NCI-H187 treated with DMSO at 0.1 percent for 48 hours (cell line): ENCODE measurements around the gene ANGPT4.

ENCODE experiments used
- DNase-seq: peaks from one replicate; lab custom pipeline; 2025; lab: John Stamatoyannopoulos, UW

Gene ANGPT4

DNA sequence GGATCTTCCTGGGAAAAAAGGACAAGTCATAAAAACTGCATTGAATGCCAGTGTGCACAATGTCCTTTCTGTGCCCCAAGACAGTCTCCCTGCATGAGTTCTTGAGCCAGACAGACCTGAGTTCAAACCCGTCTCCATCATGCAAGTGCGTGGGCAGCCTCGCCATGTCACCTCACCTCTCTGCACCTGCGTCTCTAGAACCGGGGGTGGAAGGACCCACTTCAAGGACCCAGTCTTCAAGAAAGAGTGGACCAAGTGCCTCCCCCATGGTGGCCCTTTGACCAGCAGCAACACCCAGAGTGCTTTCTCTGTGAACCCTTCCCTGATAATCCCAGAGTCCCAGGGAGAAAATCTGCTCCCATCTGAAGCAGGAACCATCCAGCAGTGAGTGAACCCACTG is 23.5 kb upstream of the ANGPT4 start:
- no peak for DNase-seq

DNA sequence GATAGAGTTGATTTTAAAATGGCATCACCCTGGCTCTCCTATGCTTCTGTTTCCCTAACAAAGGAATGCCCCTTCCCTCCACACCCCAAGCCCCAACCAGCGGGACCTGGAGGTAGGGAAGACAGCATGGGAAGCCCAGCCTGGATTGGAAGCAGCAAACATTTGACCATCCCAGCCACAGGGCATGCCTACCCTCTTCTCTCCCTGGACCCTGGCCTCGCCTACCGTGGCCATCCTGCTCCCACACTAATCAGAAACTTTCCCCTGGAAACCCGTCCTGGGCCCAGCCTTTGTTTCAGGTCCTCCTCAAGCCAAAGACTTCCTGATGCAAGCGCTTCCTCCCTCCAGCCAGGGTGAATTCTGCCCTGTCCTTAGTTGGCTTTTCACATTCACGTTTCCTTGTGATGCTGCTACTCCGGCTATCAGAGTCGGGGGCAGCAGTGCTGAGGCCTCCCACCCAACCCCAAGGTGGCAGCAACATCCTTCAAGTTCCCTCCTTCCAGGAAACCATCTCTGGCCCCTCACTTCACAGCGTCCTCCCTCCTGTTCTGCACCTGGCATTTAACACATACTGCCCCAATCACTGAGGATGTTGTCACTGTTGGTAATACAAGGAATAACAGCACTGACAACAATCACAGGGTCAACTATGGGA is 18.2 kb upstream of the ANGPT4 start:
- no peak for DNase-seq

DNA sequence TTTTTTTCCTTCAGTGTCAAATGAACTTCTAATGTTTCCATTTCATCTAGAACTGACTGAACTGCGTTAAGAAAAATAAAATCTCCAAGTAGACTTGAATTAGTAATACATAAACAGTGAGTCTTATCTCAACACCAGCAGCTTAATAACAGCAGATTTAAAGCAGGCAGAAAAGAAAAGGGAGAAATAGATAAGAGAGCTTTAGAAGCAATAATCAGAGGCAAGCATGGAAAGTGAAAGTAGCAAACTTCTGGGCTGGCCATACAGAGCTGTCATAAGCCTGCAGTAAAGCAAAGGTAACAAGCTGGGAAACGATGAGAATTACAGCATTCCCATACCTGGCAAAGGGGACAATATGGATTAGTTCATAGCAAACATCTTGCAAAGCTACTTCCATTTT is 16.9 kb upstream of the ANGPT4 start:
- no peak for DNase-seq

DNA sequence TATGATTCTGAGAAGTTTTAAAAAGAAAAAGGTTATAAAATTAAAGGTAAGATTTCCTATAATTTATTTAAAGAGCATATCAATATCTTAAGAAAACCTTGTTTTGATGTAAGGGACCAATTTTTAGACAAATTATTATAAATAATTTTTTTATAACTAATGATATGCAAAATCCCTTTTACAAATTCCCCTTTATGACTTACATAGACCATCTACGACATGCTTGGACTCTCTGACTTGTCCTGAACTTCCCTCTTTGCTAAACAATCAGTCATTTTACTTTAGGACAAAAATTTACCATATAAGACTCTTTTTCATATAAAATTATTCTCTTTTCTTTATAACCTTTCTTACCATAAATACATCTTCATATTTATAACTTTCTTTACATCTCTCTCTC is 15.3 kb upstream of the ANGPT4 start:
- no peak for DNase-seq

DNA sequence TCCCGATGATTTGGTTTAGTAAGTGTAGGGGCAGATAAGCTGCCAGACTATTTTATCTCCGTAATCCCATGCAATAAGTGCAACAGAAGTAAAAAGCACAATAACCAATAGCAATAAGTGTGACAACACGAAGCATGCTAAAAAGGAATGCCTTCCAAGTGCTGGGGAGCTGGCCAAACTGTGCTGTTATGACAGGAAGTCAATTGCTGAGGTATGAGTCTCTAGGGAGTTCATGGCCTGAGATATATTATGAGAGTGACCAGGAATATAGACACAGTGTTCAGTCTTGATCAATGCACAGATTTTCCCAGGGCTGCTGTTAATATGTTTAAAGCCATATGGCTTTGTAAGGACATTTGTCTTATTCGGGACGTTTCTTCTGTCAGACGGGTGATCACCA is 10.5 kb upstream of the ANGPT4 start:
- no peak for DNase-seq

DNA sequence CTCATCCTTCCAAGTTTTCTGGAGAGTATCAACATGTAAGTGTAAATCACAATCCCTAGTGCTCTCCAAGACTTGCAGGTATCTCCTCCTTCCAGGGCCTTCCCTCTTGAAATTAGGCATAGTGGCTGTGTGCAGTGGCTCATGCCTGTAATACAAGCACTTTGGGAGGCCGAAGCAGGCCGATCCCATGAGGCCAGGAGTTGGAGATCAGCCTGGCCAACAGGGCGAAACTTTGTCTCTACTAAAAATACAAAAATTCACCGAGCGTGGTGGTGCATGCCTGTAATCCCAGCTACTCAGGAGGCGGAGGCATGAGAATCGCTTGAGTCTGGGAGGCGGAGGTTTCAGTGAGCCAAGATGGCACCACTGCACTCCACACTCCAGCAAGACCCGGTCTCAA is 9.4 kb upstream of the ANGPT4 start:
- no peak for DNase-seq

DNA sequence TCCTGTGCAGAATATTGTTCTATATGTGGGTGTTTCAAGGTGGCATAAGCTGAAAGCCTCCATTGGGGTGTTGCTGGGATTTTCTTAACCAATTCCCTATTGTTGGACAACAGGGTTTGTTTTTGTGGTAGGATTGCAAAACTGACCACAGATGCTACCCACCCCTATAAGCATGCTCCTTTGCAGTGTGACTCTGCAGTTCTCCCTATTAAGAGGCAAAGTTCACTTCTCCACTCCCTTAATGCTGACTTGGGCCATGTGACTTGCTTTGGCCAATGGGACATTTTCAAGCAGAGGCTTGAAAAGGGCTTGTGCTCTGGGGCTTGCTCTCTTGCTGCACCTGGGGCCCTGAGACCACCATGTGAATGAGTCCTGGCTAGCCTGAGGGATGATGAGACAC is 8.5 kb upstream of the ANGPT4 start:
- DNase-seq = no peak

DNA sequence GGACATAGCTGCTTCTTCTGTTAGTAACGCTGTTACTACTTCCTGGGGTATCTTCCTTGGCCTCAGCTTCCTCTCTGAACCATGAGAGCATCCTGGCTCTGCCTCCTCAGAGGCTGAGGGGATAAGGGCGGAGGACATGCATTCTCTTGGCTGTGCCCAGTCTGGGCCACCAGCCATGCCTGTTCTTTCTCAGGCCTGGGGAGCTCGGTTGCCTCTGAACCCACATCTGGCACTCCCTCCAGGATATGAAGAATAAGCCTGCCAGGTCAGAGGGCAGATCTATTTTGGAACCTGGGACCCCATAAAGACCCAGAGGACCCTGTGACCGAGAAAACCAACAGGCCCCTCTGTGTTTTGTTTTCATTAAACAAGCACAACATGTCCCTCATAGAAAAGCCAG is 6.6 kb upstream of the ANGPT4 start:
- DNase-seq = no peak

DNA sequence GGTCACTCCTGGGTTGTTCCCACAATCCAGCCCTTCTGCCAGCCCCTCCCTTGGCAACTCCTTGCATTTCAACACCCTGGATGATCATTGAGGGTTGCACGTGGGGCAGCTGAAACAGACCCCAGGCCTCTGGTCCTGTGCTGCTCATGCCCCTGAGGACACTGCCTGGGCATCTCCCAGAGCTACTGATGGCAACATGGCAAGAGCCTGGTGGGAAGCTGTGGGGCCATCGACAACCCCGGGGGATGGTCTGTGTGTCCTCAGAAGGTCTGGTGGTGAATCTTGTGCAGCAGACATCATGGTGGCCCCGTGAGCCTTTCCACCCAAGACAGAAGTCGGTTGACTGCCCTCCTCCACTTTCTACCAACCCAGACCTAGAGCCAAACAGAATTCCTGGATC is 4.9 kb upstream of the ANGPT4 start:
- no peak for DNase-seq

DNA sequence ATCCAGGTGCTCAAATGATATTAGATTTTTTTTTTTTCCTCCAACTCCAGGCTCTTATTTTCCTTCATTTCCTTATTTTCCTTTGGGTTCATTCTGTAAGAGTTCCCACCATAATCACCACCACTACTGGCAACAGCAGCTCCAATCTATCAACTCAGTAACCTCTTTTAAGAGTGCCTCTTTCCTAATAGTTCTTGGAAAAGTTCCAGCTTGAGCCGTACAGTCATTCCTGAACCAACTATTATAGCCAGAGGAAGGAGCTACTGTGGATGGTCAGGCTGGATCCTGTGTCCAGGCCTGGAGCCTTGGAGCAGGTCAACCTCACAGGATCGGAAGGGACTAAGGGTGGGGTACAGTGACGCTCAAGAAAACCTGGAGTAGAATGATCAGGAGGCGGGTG is 4.2 kb upstream of the ANGPT4 start:
- DNase-seq = no peak

DNA sequence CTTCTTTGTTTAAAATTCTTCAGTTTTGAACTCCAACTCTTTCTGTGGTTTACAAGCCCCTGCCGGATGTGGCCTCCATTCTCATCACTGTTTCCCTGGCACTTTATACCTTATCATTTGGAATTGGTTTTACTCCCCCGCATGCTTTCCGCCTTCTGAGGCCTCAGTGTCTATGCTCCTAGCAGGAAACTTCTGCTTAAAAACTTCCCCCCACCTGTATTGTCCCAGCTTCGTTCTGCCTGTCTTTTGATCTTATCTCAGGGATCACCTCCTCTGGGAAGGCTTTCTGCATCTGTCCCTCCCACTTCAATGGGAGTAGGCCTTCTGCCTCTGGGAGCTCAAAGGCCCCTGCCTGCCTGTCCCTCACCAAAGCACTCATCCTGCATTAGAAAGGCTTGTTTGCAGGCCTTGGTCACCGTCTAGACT is 3.4 kb upstream of the ANGPT4 start:
- DNase-seq = no peak

DNA sequence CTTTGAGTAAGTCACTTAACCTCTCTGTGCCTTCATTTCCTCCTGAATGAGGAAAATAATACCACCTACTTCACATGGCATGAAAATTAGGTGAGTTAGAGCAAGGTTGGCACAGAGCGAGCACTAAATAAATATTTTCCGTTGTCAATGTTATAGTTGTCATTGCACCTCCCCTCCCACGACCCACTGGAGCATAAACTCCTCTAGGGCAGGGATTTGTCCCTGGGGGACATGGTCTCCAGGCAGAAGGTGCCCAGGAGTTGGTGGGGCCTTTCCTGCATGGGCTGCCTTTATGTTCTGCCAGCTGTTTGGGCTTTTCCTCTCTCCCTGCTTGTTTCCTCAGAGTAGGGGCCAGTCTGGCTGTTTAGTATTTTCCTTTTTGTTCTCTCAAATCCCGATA is 1.3 kb upstream of the ANGPT4 start:
- DNase-seq = no peak

DNA sequence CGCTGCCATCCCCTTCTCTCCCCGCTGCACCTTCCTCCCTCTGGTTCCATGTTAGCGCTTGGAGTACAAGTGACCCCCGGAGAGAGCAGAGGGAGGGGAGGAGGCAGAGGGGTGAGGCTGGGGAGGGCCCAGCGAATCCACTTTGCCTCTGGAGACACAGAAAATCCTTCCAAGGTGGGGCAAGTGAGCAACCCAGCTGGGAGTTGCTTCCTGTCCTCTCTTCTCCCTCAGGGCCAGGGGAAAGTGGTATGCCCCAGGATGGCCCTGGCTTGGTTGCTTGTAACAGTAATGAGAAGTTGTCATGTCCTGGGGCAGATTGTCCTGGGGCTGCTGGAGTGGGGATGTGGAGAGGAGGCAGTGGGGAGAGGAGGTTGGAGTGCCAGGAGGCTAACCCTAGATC is 691 bp upstream of the ANGPT4 start:
- DNase-seq = no peak

DNA sequence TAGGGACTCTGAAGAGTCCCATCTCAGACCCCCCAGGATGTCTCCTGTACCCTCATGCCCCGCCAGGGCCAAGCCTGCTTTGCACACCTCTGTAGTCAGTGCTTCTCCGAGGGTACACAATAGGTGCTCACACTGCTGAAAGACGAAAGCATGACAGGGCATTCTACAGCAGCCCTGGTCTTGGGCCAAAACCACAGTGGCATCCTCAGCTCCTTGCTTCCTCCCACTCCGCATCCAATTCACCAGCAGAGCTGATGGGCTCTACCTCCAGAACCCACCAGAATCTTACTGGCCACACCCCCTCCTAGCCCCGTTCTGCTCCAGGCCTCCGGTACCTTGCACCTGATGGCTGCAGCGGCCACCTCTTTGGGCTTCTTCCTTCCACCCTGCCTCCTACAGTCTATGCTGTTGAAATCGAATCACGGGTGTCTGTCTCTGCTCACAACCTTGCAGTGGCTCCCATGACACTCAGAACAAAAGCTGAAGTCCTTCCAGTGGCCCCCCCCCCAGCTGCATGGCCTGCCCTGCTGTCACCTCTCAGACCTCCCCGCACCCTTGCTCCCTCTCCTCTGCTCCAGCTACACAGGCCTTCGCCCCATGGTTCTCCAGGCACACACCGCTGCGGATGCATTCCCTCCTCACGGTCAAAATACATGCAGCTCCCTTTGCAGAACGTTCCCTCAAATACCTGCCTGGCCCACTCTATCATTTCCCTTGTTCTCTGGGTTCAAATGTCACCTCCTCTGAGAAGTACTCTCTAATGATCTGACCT is 1.2 kb downstream of the ANGPT4 start:
- DNase-seq = no peak

DNA sequence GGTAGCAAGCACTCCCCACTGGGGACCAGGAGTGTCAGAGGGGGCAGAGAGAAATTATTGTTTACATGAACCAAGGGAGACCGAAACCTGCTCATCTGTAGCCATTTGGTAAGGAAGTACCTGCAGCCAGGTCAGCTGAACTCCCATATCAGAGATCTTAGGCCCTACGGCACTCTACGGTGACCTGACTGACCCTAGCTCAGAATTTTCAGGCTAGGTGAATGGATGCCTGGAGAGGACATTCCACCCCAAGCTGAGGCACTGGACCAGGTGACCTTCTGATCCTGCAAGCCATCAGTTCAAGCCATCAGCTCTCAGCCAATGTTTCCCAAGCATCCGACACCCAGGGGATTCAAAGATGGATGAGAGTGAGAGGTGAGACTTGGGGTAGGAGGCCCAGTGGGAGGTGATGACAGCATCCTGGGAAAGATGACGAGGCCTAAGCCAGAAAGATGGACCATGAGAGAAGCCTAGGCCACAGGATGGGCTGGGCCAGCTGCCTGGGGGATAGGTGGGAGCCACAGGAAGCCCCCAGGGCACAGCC is 2.8 kb downstream of the ANGPT4 start:
- no peak for DNase-seq

DNA sequence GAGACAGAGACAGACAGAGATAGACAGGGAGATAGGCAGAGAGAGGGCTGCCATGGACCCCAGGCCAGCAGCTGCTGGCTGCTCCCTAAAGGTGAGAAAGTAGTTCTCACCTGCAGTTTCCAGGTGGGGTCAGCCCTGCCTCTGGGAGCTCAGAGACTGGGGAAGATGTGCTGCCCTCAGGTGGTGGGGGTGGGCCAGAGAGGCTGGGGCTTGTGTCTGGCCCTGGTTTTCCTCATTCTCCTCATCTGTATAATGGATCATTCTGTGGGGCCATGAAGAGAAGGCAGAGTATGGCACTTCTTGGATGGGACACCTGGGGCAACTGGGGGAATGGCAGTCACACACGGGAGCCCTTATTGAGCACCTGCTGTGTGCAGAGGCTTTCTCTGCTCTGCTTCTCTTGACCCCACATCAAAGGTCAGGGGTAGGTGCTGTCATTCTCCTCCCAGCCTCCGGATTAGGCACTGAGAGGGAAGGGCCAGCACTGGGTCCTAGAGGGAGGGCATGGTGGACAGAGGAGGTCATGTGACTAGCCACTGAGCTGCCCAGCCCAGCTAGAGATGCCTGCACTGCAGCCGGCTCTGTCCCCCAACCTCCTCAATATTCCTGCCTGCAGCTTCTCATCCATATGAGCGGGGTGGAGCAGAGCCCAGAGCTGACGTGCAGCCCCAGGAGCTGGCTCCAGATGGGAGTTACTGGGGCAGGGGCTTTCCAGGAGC is 4.1 kb downstream of the ANGPT4 start:
- no peak for DNase-seq

DNA sequence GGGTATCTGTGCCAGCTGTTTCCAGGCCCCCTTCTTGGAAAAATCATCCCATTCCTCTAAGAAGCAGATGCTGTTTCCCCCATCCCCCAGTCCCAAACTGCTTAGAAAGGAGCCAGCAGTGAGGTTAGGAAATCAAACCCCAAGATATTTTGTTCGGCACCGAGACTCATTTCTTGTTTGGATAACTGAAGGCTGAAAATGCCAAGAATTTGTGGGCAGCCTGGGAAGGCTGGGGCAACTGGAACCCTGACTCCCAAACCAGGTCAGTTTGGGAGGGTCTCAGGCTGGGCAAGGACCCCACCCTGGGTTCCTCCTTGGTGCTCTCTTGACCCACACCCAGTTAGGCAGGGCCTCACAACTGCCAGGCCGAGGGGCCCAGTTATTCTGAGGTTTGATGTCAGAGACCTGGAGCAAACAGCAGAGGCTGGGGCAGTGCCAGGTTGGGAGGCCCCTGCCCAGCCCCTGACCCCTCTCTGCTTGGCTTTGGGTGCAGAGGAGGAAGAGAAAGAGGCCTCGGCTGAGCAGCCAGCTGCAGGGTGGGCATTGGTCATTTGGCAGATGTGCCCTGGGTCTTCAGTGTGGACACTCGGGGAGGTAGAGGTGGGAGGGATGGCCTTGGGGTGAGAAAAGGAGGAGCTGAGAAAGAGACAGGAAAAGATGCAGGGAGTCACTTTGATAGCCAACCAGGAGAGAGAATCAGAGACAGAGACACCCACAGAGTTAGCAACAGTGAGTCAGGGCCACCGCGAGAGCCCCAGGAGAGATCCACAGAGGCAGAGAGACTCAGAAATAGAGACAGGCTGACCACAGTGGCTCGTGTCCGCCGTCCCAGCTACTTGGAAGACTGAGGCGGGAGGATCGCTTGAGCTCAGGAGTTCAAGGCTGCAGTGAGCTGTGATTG is 5.0 kb downstream of the ANGPT4 start:
- no peak for DNase-seq

DNA sequence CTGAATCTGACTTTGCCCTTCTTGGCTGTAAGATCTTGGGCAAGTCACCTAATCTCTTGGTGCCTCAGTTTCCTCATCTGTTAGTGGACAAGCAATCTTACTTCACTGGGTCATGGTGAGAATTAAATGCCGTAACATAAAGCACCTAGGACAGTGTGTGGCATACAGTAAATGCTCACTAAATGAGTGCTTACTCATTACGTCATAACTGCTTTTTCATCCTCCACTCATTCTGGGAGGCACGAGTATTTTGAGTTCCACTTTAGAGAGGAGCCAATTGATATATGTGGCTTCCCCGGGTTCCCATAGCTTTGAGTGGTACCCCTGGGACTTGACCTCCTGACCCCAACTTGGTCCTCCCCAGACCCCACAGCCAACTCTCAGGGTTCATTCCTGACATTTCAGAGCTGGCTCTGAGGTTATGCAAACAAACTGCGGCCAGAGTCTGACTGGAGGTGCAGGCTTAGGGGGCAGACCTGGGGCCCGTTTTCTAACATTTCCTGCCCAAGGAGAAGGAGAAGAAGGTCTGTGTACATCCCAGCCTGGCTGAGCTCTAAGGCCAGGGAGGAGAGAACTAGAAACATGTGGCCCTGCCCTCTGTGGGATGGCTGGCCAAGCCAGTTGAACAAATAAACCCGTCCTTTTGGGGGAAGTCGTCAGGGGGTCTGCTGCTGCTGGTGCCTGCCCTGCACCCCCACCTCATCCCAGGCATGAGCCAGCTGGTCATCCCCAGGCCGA is 5.8 kb downstream of the ANGPT4 start:
- DNase-seq = no peak

DNA sequence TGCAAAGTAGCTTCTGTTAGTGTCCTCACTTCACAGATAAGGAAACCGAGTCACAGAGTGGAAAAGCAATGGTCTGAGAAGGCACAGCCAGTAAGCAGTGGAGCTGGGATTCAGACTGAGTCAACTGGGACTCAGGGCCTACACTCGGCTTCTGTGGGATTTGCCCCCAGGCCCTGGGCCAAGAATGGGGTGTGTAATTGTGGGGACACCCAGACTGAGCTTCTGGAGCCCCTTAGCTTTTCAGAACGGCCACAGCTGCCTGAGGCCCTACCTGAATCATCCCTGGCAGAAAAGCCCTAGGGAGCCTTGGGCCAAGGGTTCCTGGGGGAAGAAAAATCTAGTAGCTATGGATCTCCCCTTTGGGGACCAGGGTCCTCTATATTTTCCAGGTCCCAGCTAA is 6.5 kb downstream of the ANGPT4 start:
- no peak for DNase-seq

DNA sequence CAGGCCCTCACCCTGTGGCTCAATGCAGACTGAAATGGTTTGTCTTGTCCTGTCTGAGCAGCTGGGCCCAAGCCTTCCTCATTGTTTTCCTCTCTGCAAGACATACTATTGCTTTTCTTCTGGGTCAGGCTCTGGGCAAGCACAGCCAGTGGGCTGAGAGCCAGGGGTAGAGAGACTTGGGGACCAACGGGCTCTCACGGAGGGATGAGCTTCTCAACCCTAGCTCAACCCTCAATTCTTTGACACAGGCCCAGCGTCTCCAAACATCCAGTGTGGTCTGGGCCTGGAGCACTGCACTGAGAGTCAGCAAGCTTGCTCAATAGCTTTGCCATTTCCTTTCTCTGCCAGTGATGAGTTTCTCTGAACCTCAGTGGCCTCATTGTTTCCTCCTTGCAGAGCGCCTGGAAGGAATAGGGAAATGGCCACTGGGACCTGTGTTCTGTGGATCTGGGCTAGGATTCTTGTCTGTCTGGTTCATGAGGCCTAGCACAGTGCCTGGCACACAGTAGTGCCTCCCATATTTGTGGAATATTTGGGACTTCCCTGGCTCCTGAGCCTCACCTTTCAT is 9.3 kb downstream of the ANGPT4 start:
- DNase-seq = no peak

DNA sequence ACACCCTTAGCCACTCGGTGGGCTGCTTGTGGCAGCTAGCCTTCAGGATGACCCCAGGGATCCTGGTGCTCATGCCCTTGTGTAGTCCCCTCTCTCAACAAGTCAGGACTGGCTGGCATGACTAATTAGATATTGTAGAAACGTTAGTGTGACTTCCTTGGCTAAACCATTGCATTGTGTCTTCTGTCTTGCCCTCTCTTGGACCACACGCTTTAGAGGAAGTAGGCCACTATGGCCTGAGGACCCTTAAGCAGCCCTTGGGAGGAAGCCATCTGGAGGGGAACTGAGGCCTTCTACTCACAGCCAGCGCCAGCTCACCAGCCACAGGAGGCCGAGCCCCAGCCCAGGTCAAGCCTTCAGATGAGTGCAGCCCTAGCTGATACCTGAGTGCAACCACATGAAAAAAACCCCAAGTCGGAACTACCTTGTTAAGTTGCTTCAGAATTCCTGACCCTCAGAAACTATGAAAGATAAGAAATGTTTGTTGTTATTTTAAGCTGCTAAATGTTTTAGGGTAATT is 10.1 kb downstream of the ANGPT4 start:
- DNase-seq = no peak
